Activated CD8-positive, alpha-beta memory T cell treated with anti-CD3 and anti-CD28 coated beads, Interleukin-2, amount 50 U/mL, for 24 hours (primary cell): ENCODE data around the gene CAPN3.

ENCODE experiments used
- DNase-seq: peaks from one replicate; pipeline ENCODE4 v3.0.0-alpha.2; 2020; ENCODE audit errors: extremely low read depth

CAPN3 gene

GRCh38 chr15:42394106-42394505, 34.8 kb downstream of the CAPN3 start:
- no peak for DNase-seq

DNA sequence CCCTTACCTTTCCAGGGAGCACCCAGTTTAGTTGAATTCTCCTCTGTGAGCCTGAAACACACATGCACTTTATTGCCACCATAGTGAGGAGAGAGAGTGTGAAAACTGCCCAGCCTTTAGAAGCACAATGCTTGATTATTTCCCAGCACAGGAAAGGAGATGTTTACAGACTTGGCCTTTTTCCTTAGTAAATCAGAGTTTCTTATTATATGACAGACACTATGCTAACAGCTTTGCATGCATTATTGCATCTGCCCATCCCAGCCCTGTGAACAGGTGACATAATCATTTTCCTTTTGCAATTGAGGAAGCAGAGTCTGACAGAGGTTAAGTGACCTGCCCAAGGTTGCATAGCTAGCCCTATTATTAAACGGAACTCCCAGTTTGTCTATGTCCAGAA, 36.5 kb downstream of the CAPN3 start:
- DNase-seq: no peak

- no peak for DNase-seq
Measured at GRCh38 chr15:42401544-42402454, 42.5 kb downstream of the CAPN3 start.

- no peak for DNase-seq
Measured at GRCh38 chr15:42402455-42403205, 43.3 kb downstream of the CAPN3 start.

GRCh38 chr15:42403389-42403788, 44.1 kb downstream of the CAPN3 start:
- DNase-seq: no peak

- no peak for DNase-seq
Measured at GRCh38 chr15:42404461-42405235, 45.3 kb downstream of the CAPN3 start.

DNA sequence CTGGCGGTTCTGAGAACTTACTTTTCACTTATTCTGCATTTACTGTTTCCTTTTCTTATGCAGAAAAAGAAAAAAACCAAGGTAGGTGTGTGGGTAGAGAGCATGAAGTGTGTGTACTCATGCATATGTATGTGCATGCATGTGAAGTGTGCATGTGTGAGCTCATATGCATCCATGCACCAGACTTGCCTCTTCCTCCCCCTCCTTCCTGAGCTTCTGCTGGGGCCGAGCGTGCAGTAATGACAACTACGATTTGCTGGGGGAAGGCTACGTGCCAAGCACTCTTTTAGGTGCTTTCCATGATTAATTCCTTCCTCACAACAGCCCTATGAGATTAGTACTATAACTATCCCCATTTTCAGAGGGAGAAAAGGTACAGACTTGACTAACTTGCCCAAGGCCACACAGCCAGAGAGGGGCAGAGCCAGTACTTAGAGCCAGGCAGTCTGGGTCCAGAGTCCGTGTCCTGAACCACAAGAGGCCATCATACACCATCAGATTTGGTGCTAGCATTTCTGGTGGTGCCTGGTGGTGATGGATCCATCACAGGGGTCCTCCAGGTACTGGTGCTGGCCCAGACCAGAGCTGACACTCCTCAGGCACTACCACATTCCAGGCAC, 46.7 kb downstream of the CAPN3 start:
- no peak for DNase-seq

DNA sequence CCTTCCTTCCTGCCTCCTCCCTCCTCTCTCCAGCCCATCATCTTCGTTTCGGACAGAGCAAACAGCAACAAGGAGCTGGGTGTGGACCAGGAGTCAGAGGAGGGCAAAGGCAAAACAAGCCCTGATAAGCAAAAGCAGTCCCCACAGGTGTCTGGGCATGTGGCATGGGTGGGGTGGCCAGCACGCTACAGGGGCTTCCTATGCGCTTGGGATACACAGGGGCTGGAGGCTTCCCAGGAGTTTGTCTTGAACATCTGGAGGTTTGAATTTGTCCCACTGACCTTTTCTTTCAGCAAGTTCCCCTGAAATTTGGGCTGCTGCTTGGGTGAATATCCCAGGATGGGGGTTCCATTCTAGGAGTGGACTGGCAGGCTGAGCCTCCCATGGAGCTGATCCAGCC, 48.9 kb downstream of the CAPN3 start:
- no peak for DNase-seq

GRCh38 chr15:42409011-42409410, 49.7 kb downstream of the CAPN3 start:
- no peak for DNase-seq

- DNase-seq: no peak
Measured at GRCh38 chr15:42411884-42412283, 52.6 kb downstream of the CAPN3 start.

GRCh38 chr15:42413920-42414319, 54.6 kb downstream of the CAPN3 start:
- DNase-seq: no peak

- DNase-seq: no peak
Measured at GRCh38 chr15:42419369-42419768, 60.1 kb downstream of the CAPN3 start.

- DNase-seq: no peak
Measured at GRCh38 chr15:42421376-42421775, 62.1 kb downstream of the CAPN3 start.

- DNase-seq: no peak
Measured at GRCh38 chr15:42427429-42428223, 68.3 kb downstream of the CAPN3 start.

- no peak for DNase-seq
Measured at GRCh38 chr15:42444415-42445063, 85.2 kb downstream of the CAPN3 start.

DNA sequence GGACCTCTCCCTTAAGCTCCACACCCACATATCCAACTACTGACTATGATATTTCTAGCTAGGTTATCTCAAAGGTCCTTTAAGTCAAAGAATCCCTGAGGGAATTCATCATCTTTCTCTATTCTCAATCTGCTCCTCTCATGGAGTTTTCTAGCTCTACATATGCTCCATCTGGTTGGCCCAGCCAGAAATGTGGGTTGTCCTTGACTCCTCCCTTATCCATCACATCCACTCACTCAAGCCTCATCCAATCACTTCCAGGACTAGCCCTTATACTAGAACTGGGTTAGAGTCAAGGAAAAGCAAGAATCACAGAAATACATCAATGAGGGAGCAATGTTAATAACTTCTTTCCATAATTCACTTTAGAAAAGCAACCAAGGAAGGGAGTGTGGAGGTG, 86.2 kb downstream of the CAPN3 start:
- DNase-seq: no peak

DNA sequence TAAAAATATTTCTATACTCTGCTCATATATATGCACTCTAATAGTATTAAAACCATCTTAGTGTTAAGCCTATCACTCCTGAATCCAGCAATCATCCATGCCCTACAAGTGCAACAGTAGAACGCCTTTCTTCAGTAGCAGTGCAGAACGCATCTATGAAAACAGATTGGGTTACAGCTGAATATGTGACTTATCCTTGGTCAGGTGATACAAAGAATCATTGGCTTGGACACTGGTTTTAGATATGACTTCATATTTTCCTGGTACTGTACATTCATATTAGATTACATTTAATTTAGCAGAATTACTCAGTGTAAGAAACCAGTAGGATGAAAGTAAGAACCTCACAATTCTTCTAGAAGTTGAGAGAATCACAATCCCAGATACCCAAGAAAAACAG, 88.3 kb downstream of the CAPN3 start:
- no peak for DNase-seq

GRCh38 chr15:42448281-42448680, 89.0 kb downstream of the CAPN3 start:
- DNase-seq: no peak

GRCh38 chr15:42449770-42450424, 90.6 kb downstream of the CAPN3 start:
- DNase-seq: no peak

- DNase-seq: no peak
Measured at GRCh38 chr15:42450425-42450790, 91.1 kb downstream of the CAPN3 start.
